ENCODE measurements around the gene RMND5A.
"Not testable (repeated sequence)": the region's sequence is repeated elsewhere in the genome, so short reads cannot be mapped to it uniquely, and the experiment has no call there.

DNA sequence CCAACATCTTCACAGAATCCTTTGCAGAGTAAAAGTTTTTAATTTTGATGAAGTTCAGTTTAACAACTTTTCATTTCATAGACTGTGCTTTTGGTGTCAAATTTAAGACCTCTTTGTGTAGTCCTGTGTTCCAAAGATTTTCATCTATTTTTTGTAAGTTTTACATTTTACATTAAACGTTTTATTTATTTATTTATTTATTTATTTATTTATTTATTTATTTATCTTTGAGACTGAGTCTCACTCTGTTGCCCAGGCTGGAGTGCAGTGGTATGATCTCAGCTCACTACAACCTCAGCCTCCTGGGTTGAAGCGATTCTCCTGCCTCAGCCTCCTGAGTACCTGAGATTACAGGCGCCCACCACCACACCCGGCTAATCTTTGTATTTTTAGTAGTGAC lies 12.0 kb upstream of the RMND5A start:
- not testable (repeated sequence) for TF ChIP-seq CTCF (conservative IDR thresholded peaks at IDR 0.05); ZFX (IDR thresholded peaks at IDR 0.05)

All from C4-2B (cell line).